Measurements from ENCODE around the gene GNG12. TPM values are rescaled to one million over a fixed set of nuclear protein-coding genes. Genes with fewer than 3 reads are reported as not detected.

GNG12 gene
- total and polyA plus RNA-seq, 9 of the 15 experiments (the other 6 are each of a cell fraction or from before 2014, with no cell fraction given) = 2.6 to 6.0 (median 4.1) TPM

DNA sequence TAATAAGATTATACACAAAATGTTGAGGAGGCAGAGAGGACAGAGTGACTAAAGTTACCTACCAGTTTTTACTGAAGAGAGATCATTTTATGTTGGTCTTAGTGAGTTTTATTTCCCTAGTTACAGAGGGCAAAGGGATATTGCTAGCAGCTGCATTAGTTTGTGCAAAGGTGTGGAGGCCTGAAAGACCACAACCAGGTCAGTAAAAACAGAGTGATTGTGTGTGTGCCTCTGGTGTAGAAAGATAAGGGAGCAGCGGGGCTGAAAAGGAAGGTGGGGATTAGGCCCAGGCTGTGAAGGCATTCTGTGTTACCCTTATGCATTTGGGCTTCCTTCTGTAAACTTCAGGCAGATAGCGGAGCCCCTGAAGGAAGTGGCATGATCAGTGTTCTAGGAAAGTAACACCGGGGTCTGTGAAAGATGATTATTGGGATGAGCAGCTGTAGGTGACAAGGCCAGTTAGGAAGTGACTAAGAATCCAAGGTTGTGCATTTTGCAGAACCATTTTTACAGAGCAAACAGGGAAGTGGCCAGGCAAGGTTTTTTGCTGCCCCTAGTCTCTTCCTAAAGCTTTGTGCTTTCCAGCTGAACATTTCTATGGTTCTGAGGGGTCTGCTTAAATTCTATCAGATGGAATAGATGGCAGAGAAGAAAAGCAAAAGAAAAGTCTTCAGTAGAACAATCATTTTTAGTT, 144.6 kb downstream of the GNG12 start (continued):
- TF ChIP-seq, protein P1, sequence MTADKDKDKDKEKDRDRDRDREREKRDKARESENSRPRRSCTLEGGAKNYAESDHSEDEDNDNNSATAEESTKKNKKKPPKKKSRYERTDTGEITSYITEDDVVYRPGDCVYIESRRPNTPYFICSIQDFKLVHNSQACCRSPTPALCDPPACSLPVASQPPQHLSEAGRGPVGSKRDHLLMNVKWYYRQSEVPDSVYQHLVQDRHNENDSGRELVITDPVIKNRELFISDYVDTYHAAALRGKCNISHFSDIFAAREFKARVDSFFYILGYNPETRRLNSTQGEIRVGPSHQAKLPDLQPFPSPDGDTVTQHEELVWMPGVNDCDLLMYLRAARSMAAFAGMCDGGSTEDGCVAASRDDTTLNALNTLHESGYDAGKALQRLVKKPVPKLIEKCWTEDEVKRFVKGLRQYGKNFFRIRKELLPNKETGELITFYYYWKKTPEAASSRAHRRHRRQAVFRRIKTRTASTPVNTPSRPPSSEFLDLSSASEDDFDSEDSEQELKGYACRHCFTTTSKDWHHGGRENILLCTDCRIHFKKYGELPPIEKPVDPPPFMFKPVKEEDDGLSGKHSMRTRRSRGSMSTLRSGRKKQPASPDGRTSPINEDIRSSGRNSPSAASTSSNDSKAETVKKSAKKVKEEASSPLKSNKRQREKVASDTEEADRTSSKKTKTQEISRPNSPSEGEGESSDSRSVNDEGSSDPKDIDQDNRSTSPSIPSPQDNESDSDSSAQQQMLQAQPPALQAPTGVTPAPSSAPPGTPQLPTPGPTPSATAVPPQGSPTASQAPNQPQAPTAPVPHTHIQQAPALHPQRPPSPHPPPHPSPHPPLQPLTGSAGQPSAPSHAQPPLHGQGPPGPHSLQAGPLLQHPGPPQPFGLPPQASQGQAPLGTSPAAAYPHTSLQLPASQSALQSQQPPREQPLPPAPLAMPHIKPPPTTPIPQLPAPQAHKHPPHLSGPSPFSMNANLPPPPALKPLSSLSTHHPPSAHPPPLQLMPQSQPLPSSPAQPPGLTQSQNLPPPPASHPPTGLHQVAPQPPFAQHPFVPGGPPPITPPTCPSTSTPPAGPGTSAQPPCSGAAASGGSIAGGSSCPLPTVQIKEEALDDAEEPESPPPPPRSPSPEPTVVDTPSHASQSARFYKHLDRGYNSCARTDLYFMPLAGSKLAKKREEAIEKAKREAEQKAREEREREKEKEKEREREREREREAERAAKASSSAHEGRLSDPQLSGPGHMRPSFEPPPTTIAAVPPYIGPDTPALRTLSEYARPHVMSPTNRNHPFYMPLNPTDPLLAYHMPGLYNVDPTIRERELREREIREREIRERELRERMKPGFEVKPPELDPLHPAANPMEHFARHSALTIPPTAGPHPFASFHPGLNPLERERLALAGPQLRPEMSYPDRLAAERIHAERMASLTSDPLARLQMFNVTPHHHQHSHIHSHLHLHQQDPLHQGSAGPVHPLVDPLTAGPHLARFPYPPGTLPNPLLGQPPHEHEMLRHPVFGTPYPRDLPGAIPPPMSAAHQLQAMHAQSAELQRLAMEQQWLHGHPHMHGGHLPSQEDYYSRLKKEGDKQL (CRISPR knock-in tag; IDR thresholded peaks at IDR 0.05; ENCODE audit: borderline replicate concordance) = no peak
- TF ChIP-seq MYBL2 (IDR thresholded peaks at IDR 0.05; ENCODE audit: low read depth) (no peak), MYBL2 (CRISPR knock-in tag; IDR thresholded peaks at IDR 0.05; ENCODE audit: borderline replicate concordance) (no peak), CTBP1 (IDR thresholded peaks at IDR 0.05; ENCODE audit: borderline replicate concordance) (peak; percentile 97), ZNF79 (CRISPR knock-in tag; IDR thresholded peaks at IDR 0.05; ENCODE audit: low read depth) (no peak), RBFOX2 (IDR thresholded peaks at IDR 0.05; ENCODE audit: low read depth, low read length) (peak; percentile 72), ZNF699 (CRISPR knock-in tag; IDR thresholded peaks at IDR 0.05; ENCODE audit: insufficient replicate concordance) (no peak), MTA1 (IDR thresholded peaks at IDR 0.05; ENCODE audit: borderline replicate concordance) (peak; percentile 81), U2AF1 (optimal IDR thresholded peaks at IDR 0.05; ENCODE audit: low read depth, low read length) (no peak), FOS (IDR thresholded peaks at IDR 0.05; ENCODE audit: extremely low read depth, insufficient read length) (no peak), ZC3H4 (CRISPR knock-in tag; IDR thresholded peaks at IDR 0.05; ENCODE audit: borderline replicate concordance) (no peak), SP1 (CRISPR knock-in tag; IDR thresholded peaks at IDR 0.05) (peak; percentile 75; the same call in 1 of the 2 replicates), LEF1 (IDR thresholded peaks at IDR 0.05) (peak; percentile 69; the same call in 1 of the 2 replicates), MED1 (CRISPR knock-in tag; IDR thresholded peaks at IDR 0.05; ENCODE audit: borderline replicate concordance) (no peak), ATF7 (IDR thresholded peaks at IDR 0.05) (peak; percentile 67), ZNF12 (CRISPR knock-in tag; IDR thresholded peaks at IDR 0.05) (no peak), PPARD (CRISPR knock-in tag; IDR thresholded peaks at IDR 0.05) (no peak), PRPF4 (IDR thresholded peaks at IDR 0.05; ENCODE audit: insufficient read depth, low read depth, low read length, poor library complexity, severe bottlenecking) (no peak), ZNF384 (IDR thresholded peaks at IDR 0.05; ENCODE audit: low read depth, low read length) (no peak)
- TF ChIP-seq, protein P2, sequence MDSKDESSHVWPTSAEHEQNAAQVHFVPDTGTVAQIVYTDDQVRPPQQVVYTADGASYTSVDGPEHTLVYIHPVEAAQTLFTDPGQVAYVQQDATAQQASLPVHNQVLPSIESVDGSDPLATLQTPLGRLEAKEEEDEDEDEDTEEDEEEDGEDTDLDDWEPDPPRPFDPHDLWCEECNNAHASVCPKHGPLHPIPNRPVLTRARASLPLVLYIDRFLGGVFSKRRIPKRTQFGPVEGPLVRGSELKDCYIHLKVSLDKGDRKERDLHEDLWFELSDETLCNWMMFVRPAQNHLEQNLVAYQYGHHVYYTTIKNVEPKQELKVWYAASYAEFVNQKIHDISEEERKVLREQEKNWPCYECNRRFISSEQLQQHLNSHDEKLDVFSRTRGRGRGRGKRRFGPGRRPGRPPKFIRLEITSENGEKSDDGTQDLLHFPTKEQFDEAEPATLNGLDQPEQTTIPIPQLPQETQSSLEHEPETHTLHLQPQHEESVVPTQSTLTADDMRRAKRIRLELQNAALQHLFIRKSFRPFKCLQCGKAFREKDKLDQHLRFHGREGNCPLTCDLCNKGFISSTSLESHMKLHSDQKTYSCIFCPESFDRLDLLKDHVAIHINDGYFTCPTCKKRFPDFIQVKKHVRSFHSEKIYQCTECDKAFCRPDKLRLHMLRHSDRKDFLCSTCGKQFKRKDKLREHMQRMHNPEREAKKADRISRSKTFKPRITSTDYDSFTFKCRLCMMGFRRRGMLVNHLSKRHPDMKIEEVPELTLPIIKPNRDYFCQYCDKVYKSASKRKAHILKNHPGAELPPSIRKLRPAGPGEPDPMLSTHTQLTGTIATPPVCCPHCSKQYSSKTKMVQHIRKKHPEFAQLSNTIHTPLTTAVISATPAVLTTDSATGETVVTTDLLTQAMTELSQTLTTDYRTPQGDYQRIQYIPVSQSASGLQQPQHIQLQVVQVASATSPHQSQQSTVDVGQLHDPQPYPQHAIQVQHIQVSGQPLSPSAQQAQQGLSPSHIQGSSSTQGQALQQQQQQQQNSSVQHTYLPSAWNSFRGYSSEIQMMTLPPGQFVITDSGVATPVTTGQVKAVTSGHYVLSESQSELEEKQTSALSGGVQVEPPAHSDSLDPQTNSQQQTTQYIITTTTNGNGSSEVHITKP (IDR thresholded peaks at IDR 0.05; ENCODE audit: partially characterized antibody) = peak; percentile 42

Measured in K562 (cell line).